ENCODE data around the gene RSL1D1. TPM values are rescaled to one million over a fixed set of nuclear protein-coding genes. Genes with fewer than 3 reads are reported as not detected.

The RSL1D1 gene
- polyA plus RNA-seq, 2 of the 4 experiments (the other 2 are of a cell fraction) = 209 to 330 TPM

DNA sequence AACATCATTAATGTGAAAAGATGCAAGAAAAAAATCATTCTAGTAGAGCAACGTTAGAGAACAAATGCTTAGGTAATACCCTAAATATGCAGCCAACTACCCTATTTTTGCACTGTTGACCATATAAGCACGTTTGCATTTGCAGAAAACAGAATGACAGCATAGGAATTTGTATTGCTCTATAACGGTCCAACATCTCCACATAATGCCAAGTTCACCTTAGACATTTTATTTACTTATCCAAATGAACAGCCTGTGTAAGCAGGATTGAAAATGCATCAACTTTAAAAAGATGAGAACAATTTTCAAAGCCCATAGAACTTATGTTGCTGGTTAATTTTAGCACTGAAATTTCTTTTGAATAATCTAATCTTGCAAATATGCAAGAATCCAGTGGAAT lies 19.1 kb upstream of the RSL1D1 start:
- no peak for FAIRE-seq

DNA sequence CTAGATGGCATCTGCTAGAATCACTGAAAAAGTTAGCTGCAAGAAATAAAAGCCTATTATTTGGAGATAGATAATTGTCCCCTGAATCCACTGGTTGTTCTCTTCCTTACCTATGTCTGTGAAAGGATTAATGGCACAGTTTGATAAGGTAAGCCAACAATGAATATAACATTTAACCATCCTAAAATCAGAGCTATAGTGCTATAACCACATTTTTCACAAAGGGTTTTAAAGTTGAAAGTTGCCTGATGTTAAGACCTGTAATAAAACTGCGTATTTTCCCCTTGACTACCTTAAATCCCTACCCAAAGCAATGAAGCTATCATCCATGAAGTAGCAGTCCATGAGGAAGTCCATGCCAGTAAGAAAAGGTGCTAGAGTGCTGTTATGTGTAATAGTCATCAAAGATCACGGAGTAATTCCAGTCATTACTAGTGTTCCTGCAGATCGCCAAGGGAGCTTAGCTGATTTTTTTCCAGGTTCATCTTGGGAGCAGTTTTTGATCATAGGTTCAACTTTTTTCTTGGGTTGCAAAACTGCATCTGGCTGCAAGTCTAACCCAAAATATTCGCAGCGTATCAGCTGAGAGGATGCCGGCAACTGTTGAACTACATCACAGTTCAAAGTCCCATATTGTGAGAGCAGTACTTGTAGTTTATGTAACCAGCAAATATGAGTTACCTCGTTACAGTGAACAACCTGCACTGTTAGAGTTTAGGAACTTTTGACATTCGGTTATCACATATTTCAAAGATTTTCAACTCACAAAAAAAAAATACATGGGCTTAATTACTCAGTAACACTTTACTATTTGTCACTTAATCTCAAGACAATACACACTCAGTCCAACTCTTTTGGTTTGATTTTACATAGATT lies 18.2 kb upstream of the RSL1D1 start:
- CTCF ChIA-PET = interaction anchor here (1.3 to 1.4 kb wide), 3 partner anchors 20 to 474 kb away, joined by 3 to 7 read pairs (median 4); no protein-coding TSS in a partner anchor
- H3K4me3 ChIP-seq = no peak overlapping the region
- peaks cover 21% of the 10 kb centered on the region for H3K4me1 ChIP-seq
- FAIRE-seq = no peak
- no peaks in the 10 kb centered on the region for H3K9me3 ChIP-seq
- no peak for DNase-seq (ENCODE audit: low read depth in 1 of 2, low spot score in 1 of 2)
- H3K27ac ChIP-seq = no peak overlapping the region
- TF ChIP-seq RCOR1 (IDR thresholded peaks at IDR 0.05; ENCODE audit: low read depth, low read length) = no peak
- no peak for TF ChIP-seq BHLHE40 (IDR thresholded peaks at IDR 0.05; ENCODE audit: low read depth, low read length)
- no peak for TF ChIP-seq JUN (IDR thresholded peaks at IDR 0.05)
- TF ChIP-seq FOSB (CRISPR knock-in tag; IDR thresholded peaks at IDR 0.05) = no peak
- TF ChIP-seq POLR2AphosphoS2 (conservative IDR thresholded peaks at IDR 0.05; ENCODE audit: low read length) = no peak
- no peak for TF ChIP-seq SMC3 (IDR thresholded peaks at IDR 0.05)
- TF ChIP-seq POLR2A (IDR thresholded peaks at IDR 0.05; ENCODE audit: low read length) = no peak
- TF ChIP-seq HOXB5 (CRISPR knock-in tag; IDR thresholded peaks at IDR 0.05) = no peak
- TF ChIP-seq RNF2 (IDR thresholded peaks at IDR 0.05; ENCODE audit: borderline replicate concordance, low read depth) = no peak
- TF ChIP-seq, protein P1, sequence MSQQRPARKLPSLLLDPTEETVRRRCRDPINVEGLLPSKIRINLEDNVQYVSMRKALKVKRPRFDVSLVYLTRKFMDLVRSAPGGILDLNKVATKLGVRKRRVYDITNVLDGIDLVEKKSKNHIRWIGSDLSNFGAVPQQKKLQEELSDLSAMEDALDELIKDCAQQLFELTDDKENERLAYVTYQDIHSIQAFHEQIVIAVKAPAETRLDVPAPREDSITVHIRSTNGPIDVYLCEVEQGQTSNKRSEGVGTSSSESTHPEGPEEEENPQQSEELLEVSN (IDR thresholded peaks at IDR 0.05; ENCODE audit: borderline replicate concordance, low read depth) = no peak
- TF ChIP-seq, protein P2, sequence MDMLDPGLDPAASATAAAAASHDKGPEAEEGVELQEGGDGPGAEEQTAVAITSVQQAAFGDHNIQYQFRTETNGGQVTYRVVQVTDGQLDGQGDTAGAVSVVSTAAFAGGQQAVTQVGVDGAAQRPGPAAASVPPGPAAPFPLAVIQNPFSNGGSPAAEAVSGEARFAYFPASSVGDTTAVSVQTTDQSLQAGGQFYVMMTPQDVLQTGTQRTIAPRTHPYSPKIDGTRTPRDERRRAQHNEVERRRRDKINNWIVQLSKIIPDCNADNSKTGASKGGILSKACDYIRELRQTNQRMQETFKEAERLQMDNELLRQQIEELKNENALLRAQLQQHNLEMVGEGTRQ (IDR thresholded peaks at IDR 0.05) = no peak
- TF ChIP-seq HEYL (CRISPR knock-in tag; IDR thresholded peaks at IDR 0.05) = no peak
- POLR2A ChIA-PET = no interaction called here
- no peak for ATAC-seq
- 88% methylated on average over 8 of the region's 8 CpGs for WGBS (ENCODE audit: missing lambda C conversion rate)
- no peak overlapping the region for H3K4me2 ChIP-seq

More for the DNA sequence above, 19.1 kb upstream of the RSL1D1 start:
- Histone ChIP-seq H3K4me1 (peaks cover 21% of the 10 kb centered on the region), H3K27ac (no peak overlapping the region), H3K4me2 (no peak overlapping the region), H3K9me3 (no peaks in the 10 kb centered on the region), H3K4me3 (no peak overlapping the region)
- ATAC-seq (no peak), DNase-seq (ENCODE audit: low read depth in 1 of 2, low spot score in 1 of 2) (no peak)
- ChIA-PET CTCF (interaction anchor here (1.4 to 2.7 kb wide), 2 partner anchors 197 to 474 kb away, joined by 4 to 10 read pairs; no protein-coding TSS in a partner anchor), POLR2A (no interaction called here)
- TF ChIP-seq HEYL (CRISPR knock-in tag; IDR thresholded peaks at IDR 0.05) (no peak), BHLHE40 (IDR thresholded peaks at IDR 0.05; ENCODE audit: low read depth, low read length) (no peak), HOXB5 (CRISPR knock-in tag; IDR thresholded peaks at IDR 0.05) (no peak), FOXS1 (CRISPR knock-in tag; IDR thresholded peaks at IDR 0.05) (no peak), MYC (IDR thresholded peaks at IDR 0.05; ENCODE audit: borderline replicate concordance, low read length) (no peak), KDM1A (IDR thresholded peaks at IDR 0.05; ENCODE audit: low read depth) (no peak), FOSL2 (IDR thresholded peaks at IDR 0.05) (no peak), FOSL2 (CRISPR knock-in tag; IDR thresholded peaks at IDR 0.05) (no peak), TP53 (CRISPR knock-in tag; IDR thresholded peaks at IDR 0.05) (no peak), ZNF302 (CRISPR knock-in tag; IDR thresholded peaks at IDR 0.05) (no peak)
- TF ChIP-seq, protein P3, sequence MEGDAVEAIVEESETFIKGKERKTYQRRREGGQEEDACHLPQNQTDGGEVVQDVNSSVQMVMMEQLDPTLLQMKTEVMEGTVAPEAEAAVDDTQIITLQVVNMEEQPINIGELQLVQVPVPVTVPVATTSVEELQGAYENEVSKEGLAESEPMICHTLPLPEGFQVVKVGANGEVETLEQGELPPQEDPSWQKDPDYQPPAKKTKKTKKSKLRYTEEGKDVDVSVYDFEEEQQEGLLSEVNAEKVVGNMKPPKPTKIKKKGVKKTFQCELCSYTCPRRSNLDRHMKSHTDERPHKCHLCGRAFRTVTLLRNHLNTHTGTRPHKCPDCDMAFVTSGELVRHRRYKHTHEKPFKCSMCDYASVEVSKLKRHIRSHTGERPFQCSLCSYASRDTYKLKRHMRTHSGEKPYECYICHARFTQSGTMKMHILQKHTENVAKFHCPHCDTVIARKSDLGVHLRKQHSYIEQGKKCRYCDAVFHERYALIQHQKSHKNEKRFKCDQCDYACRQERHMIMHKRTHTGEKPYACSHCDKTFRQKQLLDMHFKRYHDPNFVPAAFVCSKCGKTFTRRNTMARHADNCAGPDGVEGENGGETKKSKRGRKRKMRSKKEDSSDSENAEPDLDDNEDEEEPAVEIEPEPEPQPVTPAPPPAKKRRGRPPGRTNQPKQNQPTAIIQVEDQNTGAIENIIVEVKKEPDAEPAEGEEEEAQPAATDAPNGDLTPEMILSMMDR (IDR thresholded peaks at IDR 0.05) = no peak
- TF ChIP-seq, protein P4, sequence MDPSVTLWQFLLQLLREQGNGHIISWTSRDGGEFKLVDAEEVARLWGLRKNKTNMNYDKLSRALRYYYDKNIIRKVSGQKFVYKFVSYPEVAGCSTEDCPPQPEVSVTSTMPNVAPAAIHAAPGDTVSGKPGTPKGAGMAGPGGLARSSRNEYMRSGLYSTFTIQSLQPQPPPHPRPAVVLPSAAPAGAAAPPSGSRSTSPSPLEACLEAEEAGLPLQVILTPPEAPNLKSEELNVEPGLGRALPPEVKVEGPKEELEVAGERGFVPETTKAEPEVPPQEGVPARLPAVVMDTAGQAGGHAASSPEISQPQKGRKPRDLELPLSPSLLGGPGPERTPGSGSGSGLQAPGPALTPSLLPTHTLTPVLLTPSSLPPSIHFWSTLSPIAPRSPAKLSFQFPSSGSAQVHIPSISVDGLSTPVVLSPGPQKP (IDR thresholded peaks at IDR 0.05; ENCODE audit: low read depth, low read length) = no peak
- 50% methylated on average over 3 of the region's 3 CpGs for WGBS (ENCODE audit: missing lambda C conversion rate)
